ENCODE data around the gene KIF26A. TPM values are rescaled to one million over a fixed set of nuclear protein-coding genes. Genes with fewer than 3 reads are reported as not detected.
"Not testable (repeated sequence)": the region's sequence is repeated elsewhere in the genome, so short reads cannot be mapped to it uniquely, and the experiment has no call there.

The KIF26A gene
- total RNA-seq, 2 donors from 2014 or later: 3.9 to 4.7 TPM

- H3K4me1 Mint-ChIP-seq: peaks cover 14% of the 10 kb centered on the region
- peaks cover 16% of the 10 kb centered on the region for H3K27me3 Mint-ChIP-seq
- no peaks in the 10 kb centered on the region for H3K36me3 Mint-ChIP-seq (ENCODE audit: low read depth)
- no peaks in the 10 kb centered on the region for H3K9me3 ChIP-seq (ENCODE audit: control insufficient read depth, low read length, poor library complexity, severe bottlenecking)
- ATAC-seq: no peak
- DNase-seq: no peak
- H3K4me3 Mint-ChIP-seq: no peak overlapping the region
- H3K27ac Mint-ChIP-seq: no peak overlapping the region
Measured at GRCh38 chr14:104222396-104223036, 84.1 kb downstream of the KIF26A start.

GRCh38 chr14:104223101-104224041 lies 85.0 kb downstream of the KIF26A start:
- Mint-ChIP-seq H3K4me3 (no peak overlapping the region), H3K27ac (no peak overlapping the region), H3K27me3 (peaks cover 16% of the 10 kb centered on the region), H3K4me1 (peaks cover 18% of the 10 kb centered on the region), H3K36me3 (ENCODE audit: low read depth) (no peaks in the 10 kb centered on the region)
- H3K9me3 ChIP-seq (ENCODE audit: control insufficient read depth, low read length, poor library complexity, severe bottlenecking): no peaks in the 10 kb centered on the region
- ATAC-seq (no peak), DNase-seq (no peak)

GRCh38 chr14:104224131-104224505 lies 85.7 kb downstream of the KIF26A start:
- no peak for ATAC-seq
- Mint-ChIP-seq H3K4me3 (no peak overlapping the region), H3K27ac (no peak overlapping the region)

GRCh38 chr14:104224506-104225277 lies 86.3 kb downstream of the KIF26A start:
- peaks cover 18% of the 10 kb centered on the region for H3K4me1 Mint-ChIP-seq
- peak overlapping the region; percentile 74 for H3K27ac Mint-ChIP-seq
- DNase-seq (no peak), ATAC-seq (no peak)
- H3K4me3 Mint-ChIP-seq: peak overlapping the region; percentile 7
- peaks cover 16% of the 10 kb centered on the region for H3K27me3 Mint-ChIP-seq
- no peaks in the 10 kb centered on the region for H3K9me3 ChIP-seq (ENCODE audit: control insufficient read depth, low read length, poor library complexity, severe bottlenecking)
- H3K36me3 Mint-ChIP-seq (ENCODE audit: low read depth): no peaks in the 10 kb centered on the region

More at GRCh38 chr14:104224131-104224505, 85.7 kb downstream of the KIF26A start:
- Mint-ChIP-seq H3K4me1 (peaks cover 18% of the 10 kb centered on the region), H3K36me3 (ENCODE audit: low read depth) (no peaks in the 10 kb centered on the region), H3K27me3 (peaks cover 16% of the 10 kb centered on the region)
- no peak for DNase-seq
- no peaks in the 10 kb centered on the region for H3K9me3 ChIP-seq (ENCODE audit: control insufficient read depth, low read length, poor library complexity, severe bottlenecking)

GRCh38 chr14:104225278-104226190 lies 87.1 kb downstream of the KIF26A start:
- H3K9me3 ChIP-seq (ENCODE audit: control insufficient read depth, low read length, poor library complexity, severe bottlenecking); H3K36me3 Mint-ChIP-seq (ENCODE audit: low read depth); H3K4me3 Mint-ChIP-seq; DNase-seq; ATAC-seq: not testable (repeated sequence)
- H3K27ac Mint-ChIP-seq: peak overlapping the region; percentile 74
- H3K4me1 Mint-ChIP-seq: peaks cover 18% of the 10 kb centered on the region
- peaks cover 16% of the 10 kb centered on the region for H3K27me3 Mint-ChIP-seq

- DNase-seq (no peak), ATAC-seq (no peak)
- Mint-ChIP-seq H3K27me3 (peaks cover 16% of the 10 kb centered on the region), H3K36me3 (ENCODE audit: low read depth) (no peaks in the 10 kb centered on the region), H3K4me3 (no peak overlapping the region), H3K4me1 (peaks cover 18% of the 10 kb centered on the region), H3K27ac (no peak overlapping the region)
- H3K9me3 ChIP-seq (ENCODE audit: control insufficient read depth, low read length, poor library complexity, severe bottlenecking): no peaks in the 10 kb centered on the region
Measured at GRCh38 chr14:104226421-104227383, 88.3 kb downstream of the KIF26A start.

GRCh38 chr14:104227806-104228205 lies 89.4 kb downstream of the KIF26A start:
- ATAC-seq (no peak), DNase-seq (no peak)
- H3K9me3 ChIP-seq (ENCODE audit: control insufficient read depth, low read length, poor library complexity, severe bottlenecking): no peaks in the 10 kb centered on the region
- Mint-ChIP-seq H3K36me3 (ENCODE audit: low read depth) (no peaks in the 10 kb centered on the region), H3K27me3 (peaks cover 10% of the 10 kb centered on the region), H3K27ac (no peak overlapping the region), H3K4me3 (no peak overlapping the region), H3K4me1 (peaks cover 18% of the 10 kb centered on the region)

GRCh38 chr14:104228221-104228620 lies 89.8 kb downstream of the KIF26A start:
- Mint-ChIP-seq H3K4me3 (no peak overlapping the region), H3K27me3 (peaks cover 10% of the 10 kb centered on the region), H3K36me3 (ENCODE audit: low read depth) (no peaks in the 10 kb centered on the region), H3K27ac (no peak overlapping the region), H3K4me1 (peaks cover 18% of the 10 kb centered on the region)
- DNase-seq (no peak), ATAC-seq (no peak)
- no peaks in the 10 kb centered on the region for H3K9me3 ChIP-seq (ENCODE audit: control insufficient read depth, low read length, poor library complexity, severe bottlenecking)

GRCh38 chr14:104228716-104229533 lies 90.5 kb downstream of the KIF26A start:
- DNase-seq (no peak), ATAC-seq (no peak)
- H3K36me3 Mint-ChIP-seq (ENCODE audit: low read depth): no peaks in the 10 kb centered on the region
- H3K4me1 Mint-ChIP-seq: peaks cover 17% of the 10 kb centered on the region
- H3K9me3 ChIP-seq (ENCODE audit: control insufficient read depth, low read length, poor library complexity, severe bottlenecking): no peaks in the 10 kb centered on the region
- no peak overlapping the region for H3K4me3 Mint-ChIP-seq
- H3K27me3 Mint-ChIP-seq: peaks cover 7% of the 10 kb centered on the region
- H3K27ac Mint-ChIP-seq: no peak overlapping the region

- ATAC-seq: no peak
- H3K4me1 Mint-ChIP-seq: peaks cover 13% of the 10 kb centered on the region
- H3K36me3 Mint-ChIP-seq (ENCODE audit: low read depth): no peaks in the 10 kb centered on the region
- peaks cover under 1% of the 10 kb centered on the region for H3K27me3 Mint-ChIP-seq
- H3K27ac Mint-ChIP-seq: no peak overlapping the region
- no peaks in the 10 kb centered on the region for H3K9me3 ChIP-seq (ENCODE audit: control insufficient read depth, low read length, poor library complexity, severe bottlenecking)
- DNase-seq: no peak
- H3K4me3 Mint-ChIP-seq: no peak overlapping the region
Measured at GRCh38 chr14:104229534-104230055, 91.2 kb downstream of the KIF26A start.

Data from T-helper 17 cell (primary cell).